Measurements from ENCODE around the gene RBM23. TPM values are rescaled to one million over a fixed set of nuclear protein-coding genes. Genes with fewer than 3 reads are reported as not detected.

Gene RBM23
- total RNA-seq, 2 experiments from 2014 or later: 46.9 to 55.2 TPM

DNA sequence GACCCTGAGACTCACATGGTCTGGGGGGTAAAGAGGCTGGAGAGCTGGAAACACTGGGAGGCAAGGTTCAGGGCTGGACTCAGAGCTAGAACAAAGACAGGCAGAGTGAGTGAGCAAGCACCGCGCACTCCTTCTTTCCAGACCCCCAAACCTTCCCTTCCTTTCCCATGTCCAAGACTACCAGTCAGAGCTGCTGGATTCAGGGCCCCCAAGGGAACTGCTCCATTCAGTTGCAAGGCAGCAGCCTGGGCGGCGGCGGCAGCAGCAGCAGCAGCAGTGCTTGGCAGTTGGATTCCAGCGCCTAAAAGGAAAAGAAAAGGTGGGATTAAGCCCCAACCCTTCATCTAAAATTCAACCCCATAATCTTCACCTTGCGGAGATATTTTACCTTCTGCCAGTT, 17.1 kb downstream of the RBM23 start:
- CTCF ChIA-PET: interaction anchor here (0.8 to 6.7 kb wide), 11 partner anchors 17 to 332 kb away, joined by 3 to 119 read pairs (median 7); partner anchors contain the start of genes LRP10, RBM23 and REM2
- Mint-ChIP-seq H3K36me3 (ENCODE audit: low read depth) (peaks cover 50% of the 10 kb centered on the region), H3K9me3 (no peaks in the 10 kb centered on the region), H3K4me3 (no peak overlapping the region), H3K27ac (no peak overlapping the region), H3K4me1 (ENCODE audit: low read depth) (peaks cover 13% of the 10 kb centered on the region), H3K27me3 (no peaks in the 10 kb centered on the region)
- ATAC-seq: no peak
- DNase-seq: no peak
- TF ChIP-seq, protein P1, sequence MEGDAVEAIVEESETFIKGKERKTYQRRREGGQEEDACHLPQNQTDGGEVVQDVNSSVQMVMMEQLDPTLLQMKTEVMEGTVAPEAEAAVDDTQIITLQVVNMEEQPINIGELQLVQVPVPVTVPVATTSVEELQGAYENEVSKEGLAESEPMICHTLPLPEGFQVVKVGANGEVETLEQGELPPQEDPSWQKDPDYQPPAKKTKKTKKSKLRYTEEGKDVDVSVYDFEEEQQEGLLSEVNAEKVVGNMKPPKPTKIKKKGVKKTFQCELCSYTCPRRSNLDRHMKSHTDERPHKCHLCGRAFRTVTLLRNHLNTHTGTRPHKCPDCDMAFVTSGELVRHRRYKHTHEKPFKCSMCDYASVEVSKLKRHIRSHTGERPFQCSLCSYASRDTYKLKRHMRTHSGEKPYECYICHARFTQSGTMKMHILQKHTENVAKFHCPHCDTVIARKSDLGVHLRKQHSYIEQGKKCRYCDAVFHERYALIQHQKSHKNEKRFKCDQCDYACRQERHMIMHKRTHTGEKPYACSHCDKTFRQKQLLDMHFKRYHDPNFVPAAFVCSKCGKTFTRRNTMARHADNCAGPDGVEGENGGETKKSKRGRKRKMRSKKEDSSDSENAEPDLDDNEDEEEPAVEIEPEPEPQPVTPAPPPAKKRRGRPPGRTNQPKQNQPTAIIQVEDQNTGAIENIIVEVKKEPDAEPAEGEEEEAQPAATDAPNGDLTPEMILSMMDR (IDR thresholded peaks at IDR 0.05): no peak
- POLR2A ChIA-PET: interaction anchor here (0.8 to 2.0 kb wide), 3 partner anchors 17 to 349 kb away, joined by 3 to 14 read pairs (median 5); partner anchors contain the start of gene RBM23
- intact Hi-C loops (cut with micrococcal nuclease): no loop called here

DNA sequence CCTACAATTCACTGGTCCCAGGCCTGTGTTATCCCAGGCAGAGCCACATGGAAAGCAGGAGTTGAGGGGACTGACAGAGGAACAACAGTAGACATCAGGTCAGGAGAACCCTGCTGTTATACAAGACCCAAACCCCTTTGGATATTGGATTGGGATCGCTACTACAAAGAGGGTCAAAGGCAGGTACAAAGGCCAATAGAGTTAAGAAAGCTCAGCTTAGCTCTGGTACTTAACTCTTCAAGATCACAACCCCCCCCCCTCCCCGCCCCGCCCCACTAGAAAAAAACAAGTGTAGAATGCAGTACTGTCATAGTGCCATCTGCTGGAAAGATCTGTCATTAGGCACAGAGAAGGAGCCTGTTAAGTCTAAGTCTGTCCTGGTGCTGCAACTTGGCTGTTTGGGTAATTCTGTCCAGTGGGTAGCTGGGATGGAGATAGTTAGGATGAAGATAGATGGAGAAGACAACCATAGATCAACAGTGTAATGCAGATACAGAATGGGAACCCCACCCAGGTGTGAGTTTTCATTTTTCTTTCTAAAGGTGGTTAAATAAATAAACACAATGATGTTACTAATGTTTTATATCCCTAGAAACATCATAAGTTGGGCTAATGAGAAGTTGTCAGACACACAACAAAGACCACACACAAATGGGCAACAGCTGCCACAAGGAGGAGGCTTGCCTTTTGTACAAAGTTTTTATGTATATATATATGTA, 18.7 kb downstream of the RBM23 start:
- Mint-ChIP-seq H3K27ac (no peak overlapping the region), H3K4me1 (ENCODE audit: low read depth) (peaks cover 13% of the 10 kb centered on the region), H3K4me3 (no peak overlapping the region), H3K9me3 (no peaks in the 10 kb centered on the region), H3K36me3 (ENCODE audit: low read depth) (peaks cover 37% of the 10 kb centered on the region), H3K27me3 (no peaks in the 10 kb centered on the region)
- DNase-seq: peak; percentile 66
- ATAC-seq: peak; percentile 82
- intact Hi-C loops (cut with micrococcal nuclease): no loop called here
- TF ChIP-seq, protein P1 (IDR thresholded peaks at IDR 0.05): peak; percentile 60
- ChIA-PET POLR2A (interaction anchor here (1.2 kb wide), 1 partner anchor 10 kb away, joined by 4 read pairs; no protein-coding TSS in a partner anchor), CTCF (interaction anchor here (0.7 to 6.7 kb wide), 28 partner anchors 8 to 345 kb away, joined by 3 to 119 read pairs (median 4); partner anchors contain the start of genes ACIN1, C14orf119, HAUS4 and LRP10)

DNA sequence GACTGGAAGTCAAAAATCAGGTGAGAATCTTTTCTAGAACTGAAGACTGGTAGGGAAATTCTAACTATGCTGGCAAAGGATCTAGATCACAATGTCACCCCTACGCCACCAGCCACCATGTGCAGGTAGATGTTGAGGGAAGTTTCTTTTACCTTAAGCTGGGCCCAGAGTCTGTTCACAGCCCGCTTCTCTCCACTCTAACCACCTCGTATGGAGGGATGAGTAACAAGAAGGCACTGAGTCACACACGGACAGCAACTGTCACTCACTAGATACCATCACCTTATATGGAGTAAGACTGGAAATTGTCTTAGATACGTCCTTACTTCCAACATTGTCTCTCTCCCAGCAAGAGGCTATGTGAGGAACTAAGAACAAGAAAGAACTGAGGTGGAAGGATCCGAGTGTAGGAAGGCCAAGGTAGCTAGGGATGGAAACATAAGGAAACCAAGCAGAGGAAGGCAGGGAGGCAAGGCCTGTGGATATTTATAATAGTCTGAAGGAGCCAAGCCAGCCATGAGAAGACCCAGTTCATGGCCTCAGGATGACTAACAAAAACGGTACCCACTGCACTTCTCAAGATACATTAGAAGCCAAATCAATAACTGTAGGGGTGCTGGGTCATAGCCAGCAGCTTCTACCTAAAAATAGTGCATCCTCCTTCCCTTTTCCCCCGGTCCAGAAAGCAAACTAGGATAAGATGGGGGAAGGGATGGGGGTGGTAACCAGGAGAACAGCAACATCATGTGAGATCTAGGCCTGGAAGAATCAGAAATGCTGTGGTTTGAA, 20.5 kb downstream of the RBM23 start:
- DNase-seq (peak; percentile 35), ATAC-seq (peak; percentile 88)
- no peaks in the 10 kb centered on the region for H3K27me3 Mint-ChIP-seq
- ChIA-PET POLR2A (no interaction called here), CTCF (interaction anchor here (1.4 to 6.7 kb wide), 6 partner anchors 13 to 340 kb away, joined by 4 to 119 read pairs (median 29); partner anchors contain the start of genes LRP10, RBM23 and REM2)
- H3K36me3 Mint-ChIP-seq (ENCODE audit: low read depth): peaks cover 20% of the 10 kb centered on the region
- TF ChIP-seq, protein P1 (IDR thresholded peaks at IDR 0.05): no peak
- peak overlapping the region; percentile 74 for H3K27ac Mint-ChIP-seq
- H3K4me3 Mint-ChIP-seq: no peak overlapping the region
- intact Hi-C loops (cut with micrococcal nuclease): no loop called here
- H3K4me1 Mint-ChIP-seq (ENCODE audit: low read depth): peaks cover 13% of the 10 kb centered on the region
- no peaks in the 10 kb centered on the region for H3K9me3 Mint-ChIP-seq

DNA sequence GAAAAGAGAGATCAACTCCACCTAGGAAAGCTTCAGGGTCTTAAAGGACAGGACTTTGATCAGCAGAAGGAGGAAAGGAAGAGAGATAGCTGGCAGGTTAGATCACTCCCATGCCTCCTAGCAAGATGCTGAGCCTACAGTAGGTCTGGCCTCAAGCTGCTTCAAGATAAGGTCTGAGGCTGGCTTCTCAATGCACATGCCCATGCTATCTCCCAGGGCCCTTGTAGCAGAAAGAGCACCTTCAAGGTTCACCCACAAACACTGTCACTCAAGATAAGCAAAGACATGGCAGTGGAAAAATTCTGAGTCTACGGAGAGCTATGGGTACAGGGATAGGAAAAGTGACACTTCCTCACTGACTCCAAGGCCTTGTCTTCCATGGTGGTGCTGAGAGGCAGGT, 21.6 kb downstream of the RBM23 start:
- no peak overlapping the region for H3K27ac Mint-ChIP-seq
- ChIA-PET CTCF (interaction anchor here (0.9 to 2.5 kb wide), 5 partner anchors 13 to 340 kb away, joined by 3 to 34 read pairs (median 4); partner anchors contain the start of genes LRP10 and REM2), POLR2A (interaction anchor here (1.0 to 1.6 kb wide), 2 partner anchors 10 to 21 kb away, joined by 3 to 7 read pairs; no protein-coding TSS in a partner anchor)
- H3K36me3 Mint-ChIP-seq (ENCODE audit: low read depth): peaks cover 16% of the 10 kb centered on the region
- H3K9me3 Mint-ChIP-seq: no peaks in the 10 kb centered on the region
- DNase-seq: no peak
- TF ChIP-seq, protein P1 (IDR thresholded peaks at IDR 0.05): no peak
- no peak for ATAC-seq
- peaks cover 13% of the 10 kb centered on the region for H3K4me1 Mint-ChIP-seq (ENCODE audit: low read depth)
- no peak overlapping the region for H3K4me3 Mint-ChIP-seq
- no peaks in the 10 kb centered on the region for H3K27me3 Mint-ChIP-seq
- intact Hi-C loops (cut with micrococcal nuclease): no loop called here
